GM04504 (cell line): ENCODE data around the gene LRRC23.
A peak's percentile ranks its signal among the peaks of the same experiment; 100 is the strongest.
"Not testable (repeated sequence)": the region's sequence is repeated elsewhere in the genome, so short reads cannot be mapped to it uniquely, and the experiment has no call there.

Source experiments
- DNase-seq: peaks from one replicate; pipeline ENCODE4 v3.0.0-alpha.2; 2012; ENCODE audit warnings: low read depth

LRRC23 gene

GRCh38 chr12:6904280-6905276, at the start of gene LRRC23:
Gene LRRC23, plus strand, starts transcription at chr12:6904822. Its CDS starts 812 bp downstream, at chr12:6905634.
- peak; percentile 86 for DNase-seq

- DNase-seq = no peak
These were observed 49.3 kb upstream of the LRRC23 start for GRCh38 chr12:6855322-6855721.

- DNase-seq = no peak
These were observed 45.8 kb upstream of the LRRC23 start for GRCh38 chr12:6858799-6859198.

- DNase-seq = no peak
These were observed 44.5 kb upstream of the LRRC23 start for GRCh38 chr12:6860116-6860515.

GRCh38 chr12:6860942-6861341, 43.7 kb upstream of the LRRC23 start:
- DNase-seq = no peak

- DNase-seq = no peak
These were observed 43.2 kb upstream of the LRRC23 start for GRCh38 chr12:6861391-6861790.

- no peak for DNase-seq
These were observed 41.6 kb upstream of the LRRC23 start for GRCh38 chr12:6863033-6863432.

GRCh38 chr12:6863586-6864321, 40.9 kb upstream of the LRRC23 start:
- no peak for DNase-seq

- DNase-seq = not testable (repeated sequence)
These were observed 39.3 kb upstream of the LRRC23 start for GRCh38 chr12:6865307-6865706.

- DNase-seq = no peak
These were observed 38.3 kb upstream of the LRRC23 start for GRCh38 chr12:6866163-6866919.

GRCh38 chr12:6866920-6867412, 37.7 kb upstream of the LRRC23 start:
- DNase-seq = no peak

GRCh38 chr12:6867413-6868210, 37.0 kb upstream of the LRRC23 start, which contains the start of gene TPI1:
Gene TPI1, plus strand, starts transcription at chr12:6867531. Its CDS starts 36 bp downstream, at chr12:6867567.
- peak; percentile 48 for DNase-seq

GRCh38 chr12:6868211-6869048, 36.2 kb upstream of the LRRC23 start:
- DNase-seq = no peak

GRCh38 chr12:6869049-6870021, 35.3 kb upstream of the LRRC23 start:
- DNase-seq = peak; percentile 50

GRCh38 chr12:6870304-6870703, 34.3 kb upstream of the LRRC23 start:
- DNase-seq = not testable (repeated sequence)

GRCh38 chr12:6871052-6871957, 33.3 kb upstream of the LRRC23 start:
- DNase-seq = no peak
